ENCODE data around the gene UNC119B.

UNC119B gene

DNA sequence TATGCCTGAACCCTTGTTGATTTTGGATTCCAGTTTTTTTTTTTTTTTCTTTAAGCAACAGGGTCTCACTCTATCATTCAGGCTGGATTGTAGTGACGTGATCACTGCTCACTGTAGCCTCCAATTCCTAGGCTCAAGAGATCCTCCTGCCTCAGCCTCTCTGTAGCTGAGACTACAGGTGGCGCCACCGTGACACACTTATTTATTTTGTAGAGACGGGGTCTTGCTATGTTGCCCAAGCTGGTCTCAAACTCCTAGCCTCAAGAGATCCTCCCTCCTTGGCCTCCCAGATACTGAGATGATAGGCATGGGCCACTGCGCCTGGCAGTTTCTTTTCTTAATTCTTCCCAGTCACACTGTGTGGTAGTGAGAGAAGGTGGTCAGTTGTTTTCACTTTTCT lies 40.5 kb downstream of the UNC119B start:
- no peak for TF ChIP-seq POLR2A (IDR thresholded peaks at IDR 0.05; ENCODE audit: low read length)
- TF ChIP-seq GATA1 (IDR thresholded peaks at IDR 0.05; ENCODE audit: low read depth, low read length) = no peak
- DNase-seq = no peak

DNA sequence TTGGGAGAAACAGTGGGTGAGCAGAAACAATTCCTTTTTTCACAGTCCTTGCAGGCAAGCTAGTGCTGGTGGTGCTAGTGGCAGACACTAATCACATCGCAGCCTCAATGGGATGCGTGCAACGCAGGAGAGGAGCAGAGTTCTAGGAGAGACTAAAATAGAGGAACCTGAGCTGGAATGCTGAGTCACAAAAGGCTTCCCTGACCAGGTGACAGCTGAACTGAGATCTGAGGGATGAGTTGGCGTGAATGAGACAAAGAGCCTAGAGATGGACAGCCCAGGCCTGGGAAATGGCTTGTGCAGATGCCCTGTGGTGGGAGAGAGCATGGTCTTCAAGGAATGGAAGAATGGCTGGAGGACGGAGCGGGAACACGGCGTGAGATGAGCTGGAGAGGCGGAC lies 41.1 kb downstream of the UNC119B start:
- DNase-seq = no peak
- no peak for TF ChIP-seq POLR2A (IDR thresholded peaks at IDR 0.05; ENCODE audit: low read length)

DNA sequence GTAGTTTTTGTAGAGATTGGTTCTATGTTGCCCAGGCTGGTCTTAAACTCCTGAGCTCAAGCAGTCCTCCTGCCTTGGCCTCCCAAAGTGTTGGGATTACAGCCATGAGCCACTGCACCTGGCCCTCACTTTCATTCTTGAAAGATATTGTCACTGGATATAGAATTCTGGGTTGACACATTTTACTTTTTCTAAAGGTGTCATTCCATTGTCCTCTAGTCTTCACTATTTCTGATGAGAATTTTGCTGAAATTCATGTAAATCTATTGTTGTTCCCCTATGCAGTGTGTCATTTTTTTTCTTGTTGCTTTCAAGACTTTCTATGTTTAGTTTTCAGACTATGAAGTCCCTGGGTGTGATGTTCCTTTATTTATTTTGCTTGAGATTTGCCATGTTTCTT lies 44.5 kb downstream of the UNC119B start:
- DNase-seq = no peak

DNA sequence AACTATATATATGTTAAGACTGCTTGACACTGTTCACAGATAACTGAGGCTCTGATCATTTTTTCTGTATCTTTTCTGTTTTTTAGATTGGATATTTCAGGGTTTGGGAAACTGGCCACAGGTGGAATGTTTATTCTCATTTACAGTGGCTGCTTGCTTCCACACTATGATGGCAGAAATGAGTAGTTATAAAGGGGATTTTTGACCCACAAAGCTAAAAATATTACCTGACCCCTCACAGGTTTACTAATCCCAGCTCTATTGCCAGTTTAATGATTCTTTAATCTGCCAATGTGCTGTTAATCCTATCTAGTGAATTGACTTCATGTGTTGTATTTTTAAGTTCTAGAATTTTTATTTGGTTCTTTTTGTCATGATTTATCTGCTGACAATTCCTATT lies 45.0 kb downstream of the UNC119B start:
- no peak for DNase-seq
- TF ChIP-seq GATA1 (IDR thresholded peaks at IDR 0.05; ENCODE audit: low read depth, low read length) = no peak
- no peak for TF ChIP-seq POLR2A (IDR thresholded peaks at IDR 0.05; ENCODE audit: low read length)

More for the DNA sequence above, 44.5 kb downstream of the UNC119B start:
- no peak for TF ChIP-seq POLR2A (IDR thresholded peaks at IDR 0.05; ENCODE audit: low read length)
- no peak for TF ChIP-seq GATA1 (IDR thresholded peaks at IDR 0.05; ENCODE audit: low read depth, low read length)

DNA sequence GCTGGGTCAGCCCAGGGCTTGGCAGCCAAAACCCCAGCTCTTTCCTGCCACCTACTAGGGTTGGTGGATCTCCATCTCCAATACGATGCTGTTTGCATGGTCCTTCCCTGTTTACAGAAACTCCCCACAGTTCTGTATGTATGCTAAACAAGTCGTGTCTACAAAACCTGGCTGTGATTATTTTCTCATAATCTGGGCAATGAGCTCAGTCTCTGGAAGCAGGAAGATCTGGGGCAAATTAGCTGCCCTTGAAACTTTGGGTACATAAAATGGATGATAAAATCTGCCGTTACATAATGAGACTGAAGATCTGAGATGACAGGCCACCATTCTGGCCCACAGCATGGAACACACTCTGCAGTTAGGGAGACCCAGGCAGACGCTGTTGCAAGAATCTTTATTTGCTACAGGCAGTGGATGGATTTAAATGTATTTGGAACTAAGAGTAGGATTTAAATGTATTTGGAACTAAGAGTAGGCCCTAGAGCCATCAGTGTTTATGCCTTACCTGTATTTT lies 47.0 kb downstream of the UNC119B start:
- TF ChIP-seq GATA1 (IDR thresholded peaks at IDR 0.05; ENCODE audit: low read depth, low read length) (no peak), POLR2A (IDR thresholded peaks at IDR 0.05; ENCODE audit: low read length) (no peak)
- no peak for DNase-seq

DNA sequence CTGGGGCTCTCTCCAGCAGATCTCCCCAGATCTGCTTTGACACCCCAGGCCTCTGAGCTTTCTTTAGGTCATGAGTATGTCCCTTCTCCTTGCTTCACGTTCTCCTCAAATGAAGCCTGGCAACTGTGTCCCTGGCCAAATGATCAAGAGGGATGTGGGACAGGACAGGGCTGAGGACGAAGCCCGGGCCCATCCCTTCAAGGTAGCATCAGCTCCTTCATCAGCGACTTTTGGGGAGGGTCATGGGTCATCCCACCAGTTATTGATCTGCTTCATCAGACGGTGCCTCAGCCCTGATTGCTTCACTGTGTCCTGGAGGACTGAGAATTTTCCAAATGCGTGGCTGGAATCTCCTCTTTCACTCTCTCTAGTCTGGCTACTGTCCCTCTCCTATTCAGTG lies 47.7 kb downstream of the UNC119B start:
- TF ChIP-seq POLR2A (IDR thresholded peaks at IDR 0.05; ENCODE audit: low read length) = no peak
- no peak for TF ChIP-seq GATA1 (IDR thresholded peaks at IDR 0.05; ENCODE audit: low read depth, low read length)
- no peak for DNase-seq

DNA sequence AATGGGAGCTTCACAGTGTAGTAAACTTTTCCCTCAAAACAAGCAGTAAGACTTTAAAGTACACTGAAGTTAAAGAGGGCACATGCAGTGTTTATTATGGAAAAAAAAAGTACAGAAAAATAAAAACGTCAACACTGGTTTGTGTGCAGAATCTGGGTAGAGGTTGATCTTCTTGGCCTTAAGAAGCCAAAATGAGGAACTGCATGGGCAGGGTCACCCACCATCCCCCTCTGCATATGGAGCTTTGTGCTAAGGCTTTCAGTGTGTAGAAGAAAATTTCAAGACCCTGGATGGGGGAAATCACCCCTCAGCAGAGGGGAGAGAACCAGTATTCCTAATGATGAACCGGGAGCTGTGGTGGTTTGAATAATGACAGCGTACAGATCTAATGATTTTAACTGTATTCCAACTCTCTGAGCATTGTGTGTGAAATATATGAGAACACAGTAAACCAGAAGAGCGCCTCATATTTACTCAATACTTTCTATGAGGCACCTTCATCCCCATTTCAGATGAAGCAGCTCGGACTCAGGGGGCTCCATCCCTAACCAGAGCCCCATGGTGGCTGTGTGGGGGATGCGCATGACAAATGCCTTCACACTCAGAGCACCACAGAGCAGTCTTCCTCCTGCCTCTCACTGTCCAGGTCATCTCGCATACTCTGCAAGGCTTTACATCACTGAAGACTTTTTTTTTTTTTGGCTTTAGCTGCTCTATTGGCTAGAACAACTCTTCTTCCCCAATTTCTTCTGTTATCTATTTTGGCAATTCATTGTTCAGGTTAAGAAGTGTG lies 48.7 kb downstream of the UNC119B start:
- TF ChIP-seq GATA1 (IDR thresholded peaks at IDR 0.05; ENCODE audit: low read depth, low read length) = no peak
- TF ChIP-seq POLR2A (IDR thresholded peaks at IDR 0.05; ENCODE audit: low read length) = no peak
- no peak for DNase-seq

DNA sequence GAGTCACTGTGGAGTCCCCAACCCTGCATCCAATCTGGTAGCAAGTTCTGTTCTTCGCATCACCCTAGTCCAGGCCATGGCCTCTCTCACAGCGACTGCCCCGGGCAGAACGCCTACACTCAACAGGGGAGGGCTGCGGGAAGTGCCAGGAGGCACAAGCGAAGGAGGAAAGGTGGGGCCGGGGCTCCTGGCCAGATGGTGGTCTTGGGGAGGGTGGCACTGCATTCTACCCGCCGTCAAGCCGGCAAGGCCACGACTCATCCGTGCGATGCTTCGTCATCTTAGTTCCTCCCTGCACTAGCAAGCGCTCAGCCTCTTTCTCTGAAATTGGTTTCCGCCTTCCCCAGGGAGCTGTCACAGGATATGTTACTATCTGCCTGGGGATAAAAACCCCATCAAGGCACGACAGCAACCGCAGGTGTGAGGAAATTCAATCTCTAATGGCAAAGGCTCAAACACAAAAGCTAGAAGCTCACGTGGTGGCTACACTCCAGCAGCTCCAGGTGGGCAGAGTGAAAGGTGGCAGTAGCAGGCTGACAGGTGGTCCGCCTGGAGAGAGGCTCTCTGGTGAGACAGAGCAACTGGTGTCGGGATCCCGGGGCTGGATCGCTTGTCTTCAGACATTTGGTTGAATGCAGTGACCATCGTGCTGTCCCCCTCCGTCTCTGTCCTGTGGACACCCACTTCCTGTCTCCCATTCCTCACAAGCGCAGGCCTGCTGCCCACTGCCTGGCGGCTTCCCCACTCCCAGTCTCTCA lies 49.5 kb downstream of the UNC119B start:
- no peak for DNase-seq
- no peak for TF ChIP-seq GATA1 (IDR thresholded peaks at IDR 0.05; ENCODE audit: low read depth, low read length)
- TF ChIP-seq POLR2A (IDR thresholded peaks at IDR 0.05; ENCODE audit: low read length) = no peak

DNA sequence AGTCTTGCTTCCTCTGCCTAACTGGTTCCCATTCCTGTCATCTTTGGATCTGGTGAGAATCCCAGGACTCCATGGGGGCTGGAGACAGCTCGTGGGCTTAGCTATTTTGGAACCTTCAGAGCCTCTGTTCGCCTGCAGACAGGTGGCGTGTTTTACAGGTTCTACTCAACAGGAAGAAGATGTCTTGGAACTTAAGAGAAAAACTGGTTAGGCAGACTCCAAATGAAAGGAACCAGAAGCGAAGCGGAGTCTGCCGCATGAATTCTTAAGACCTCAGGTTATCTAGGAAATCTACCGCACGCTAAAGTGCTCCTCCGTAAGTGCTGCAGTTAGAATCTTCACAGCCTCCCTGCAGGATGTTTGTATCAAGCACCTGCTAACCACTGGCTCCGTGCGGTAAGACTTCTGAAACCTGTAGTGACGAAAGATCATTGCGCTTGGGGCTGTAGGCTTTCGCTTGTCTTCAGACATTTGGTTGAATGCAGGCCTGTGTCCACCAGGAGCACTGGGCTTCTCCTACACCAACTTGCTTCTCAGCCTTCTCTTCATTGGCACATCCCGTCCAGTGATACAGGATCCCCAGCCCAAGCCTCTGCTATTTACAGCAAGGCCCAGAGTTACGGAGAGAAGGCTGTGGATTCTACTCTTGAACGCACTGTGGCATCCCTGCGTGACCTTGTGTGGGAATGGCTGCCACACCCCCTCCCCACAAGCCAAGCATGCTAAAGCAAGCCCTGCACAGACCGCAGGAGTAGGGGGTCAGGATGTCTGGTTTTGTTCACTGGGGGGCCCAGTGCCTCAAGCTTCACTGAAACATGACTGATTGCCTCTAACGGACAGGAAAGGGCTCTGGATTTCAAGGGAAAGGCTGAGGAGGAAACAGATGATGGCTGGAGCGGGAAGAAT lies 50.3 kb downstream of the UNC119B start:
- no peak for DNase-seq
- TF ChIP-seq GATA1 (IDR thresholded peaks at IDR 0.05; ENCODE audit: low read depth, low read length) (no peak), POLR2A (IDR thresholded peaks at IDR 0.05; ENCODE audit: low read length) (no peak)

DNA sequence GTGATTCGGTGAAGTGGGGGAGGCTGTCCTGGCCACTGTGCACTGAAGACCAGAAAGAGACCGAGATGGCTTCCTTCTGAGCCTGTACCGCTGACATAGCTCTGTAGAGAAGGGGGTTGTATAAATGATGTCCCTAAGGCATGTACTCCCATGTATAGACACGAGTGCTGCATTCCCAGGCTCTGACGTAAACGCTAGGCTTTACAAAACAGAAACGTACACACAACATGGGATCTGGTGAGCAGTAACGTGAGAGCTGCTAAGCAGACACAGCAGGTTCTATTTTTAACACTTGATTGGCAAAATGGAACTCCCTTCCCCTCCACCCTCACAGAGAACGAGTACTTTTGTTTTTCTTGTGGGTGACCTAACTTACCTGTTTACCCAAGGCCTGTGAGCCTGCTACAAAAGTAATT lies 51.3 kb downstream of the UNC119B start:
- TF ChIP-seq POLR2A (IDR thresholded peaks at IDR 0.05; ENCODE audit: low read length) = no peak
- TF ChIP-seq GATA1 (IDR thresholded peaks at IDR 0.05; ENCODE audit: low read depth, low read length) = no peak
- no peak for DNase-seq

DNA sequence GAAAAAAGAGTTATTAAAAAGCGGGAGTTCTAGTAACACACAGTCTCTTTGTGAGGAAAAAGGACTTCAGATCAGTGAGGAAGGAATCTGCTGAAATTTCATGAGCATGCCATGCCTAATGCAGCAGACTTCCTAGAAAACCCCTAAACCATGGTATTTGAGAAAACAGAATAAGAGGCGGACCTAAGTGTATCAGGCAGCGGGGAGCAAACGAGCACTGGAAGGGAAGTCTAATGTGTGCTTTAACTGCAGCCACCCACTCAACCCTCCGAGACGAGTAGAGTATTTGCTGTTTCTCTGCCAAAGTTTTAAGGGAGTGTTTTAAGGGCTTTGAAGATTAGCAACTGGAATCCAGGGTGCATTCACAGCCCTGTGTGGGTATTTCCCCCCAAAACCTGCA lies 51.8 kb downstream of the UNC119B start:
- TF ChIP-seq POLR2A (IDR thresholded peaks at IDR 0.05; ENCODE audit: low read length) (no peak), GATA1 (IDR thresholded peaks at IDR 0.05; ENCODE audit: low read depth, low read length) (no peak)
- no peak for DNase-seq

DNA sequence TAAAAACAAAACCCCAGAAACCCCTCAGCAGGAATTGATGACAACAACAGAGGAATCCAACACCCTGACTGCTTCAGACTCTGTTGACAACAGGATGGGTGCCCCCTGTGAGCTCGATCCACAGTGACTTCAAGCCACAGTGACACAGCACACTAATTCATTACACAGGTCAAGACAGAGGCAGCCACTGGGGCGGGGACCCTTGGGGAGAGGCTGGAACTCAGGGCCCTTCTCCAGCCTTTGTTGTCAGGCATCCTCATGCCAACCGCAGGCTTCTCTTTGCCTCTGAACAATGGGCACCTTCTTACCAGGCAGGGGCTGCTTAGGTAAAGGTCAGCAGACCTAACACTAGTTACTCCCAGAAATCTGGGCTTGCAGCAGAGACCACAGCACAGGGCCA lies 53.0 kb downstream of the UNC119B start:
- no peak for TF ChIP-seq POLR2A (IDR thresholded peaks at IDR 0.05; ENCODE audit: low read length)
- no peak for TF ChIP-seq GATA1 (IDR thresholded peaks at IDR 0.05; ENCODE audit: low read depth, low read length)
- no peak for DNase-seq

DNA sequence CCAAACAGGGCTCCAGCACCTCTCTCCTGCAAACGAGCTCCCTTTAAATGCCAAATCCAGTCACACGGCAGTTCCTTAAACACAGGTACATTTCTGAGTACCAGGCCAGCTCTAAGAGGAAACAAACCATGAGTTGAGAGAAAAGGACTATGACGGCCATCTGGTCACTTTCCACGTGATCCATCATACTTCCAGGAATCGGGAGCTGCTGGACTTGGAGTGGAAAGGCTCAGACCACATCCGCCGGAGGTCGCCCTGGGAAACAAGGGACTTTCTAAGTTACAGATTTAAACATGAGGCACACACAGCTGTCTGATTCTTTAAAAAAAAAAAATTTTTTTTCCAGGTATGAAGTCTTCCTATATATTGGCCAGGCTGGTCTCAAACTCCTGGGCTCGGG lies 54.6 kb downstream of the UNC119B start:
- DNase-seq = no peak
- no peak for TF ChIP-seq GATA1 (IDR thresholded peaks at IDR 0.05; ENCODE audit: low read depth, low read length)
- TF ChIP-seq POLR2A (IDR thresholded peaks at IDR 0.05; ENCODE audit: low read length) = no peak

DNA sequence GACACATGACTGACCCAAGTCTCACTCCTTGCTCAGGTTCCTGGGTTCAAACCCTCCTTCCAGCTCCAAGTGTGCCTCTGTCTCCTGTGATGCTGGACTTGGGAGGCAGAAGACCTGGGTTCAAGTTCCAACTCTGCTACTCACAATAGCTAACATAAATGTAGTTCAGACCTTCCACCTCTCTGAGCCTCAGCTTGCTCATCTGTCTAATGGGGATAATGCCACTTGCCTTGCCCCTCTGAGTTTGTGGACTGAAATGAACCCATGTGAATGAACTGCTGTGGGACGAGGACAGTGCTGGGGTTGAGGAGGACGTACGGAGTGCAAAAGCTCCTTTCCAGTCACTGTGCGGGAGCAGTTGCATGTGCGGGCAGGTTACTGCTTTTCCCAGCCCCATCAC lies 56.3 kb downstream of the UNC119B start:
- DNase-seq = no peak
- no peak for TF ChIP-seq GATA1 (IDR thresholded peaks at IDR 0.05; ENCODE audit: low read depth, low read length)
- no peak for TF ChIP-seq POLR2A (IDR thresholded peaks at IDR 0.05; ENCODE audit: low read length)

Measured in erythroblast (primary cell).